ENCODE measurements around the gene ADAMTS20. TPM values are rescaled to one million over a fixed set of nuclear protein-coding genes. Genes with fewer than 3 reads are reported as not detected.
"Not testable (repeated sequence)": the region's sequence is repeated elsewhere in the genome, so short reads cannot be mapped to it uniquely, and the experiment has no call there.

ADAMTS20 gene
- total RNA-seq, 1 donor from 2014 or later = 2.1 TPM

GRCh38 chr12:43540470-43540869 is 11.5 kb downstream of the ADAMTS20 start:
- H3K27me3 Mint-ChIP-seq (ENCODE audit: low read depth) = peaks cover 9% of the 10 kb centered on the region
- no peak for TF ChIP-seq CTCF (IDR thresholded peaks at IDR 0.05; ENCODE audit: unreplicated experiment)
- peaks cover 12% of the 10 kb centered on the region for H3K9me3 Mint-ChIP-seq
- H3K4me3 Mint-ChIP-seq = no peak overlapping the region
- H3K4me1 Mint-ChIP-seq = peaks cover 4% of the 10 kb centered on the region
- no peak for DNase-seq (ENCODE audit: low spot score in 2 of 2, unreplicated experiment in 2 of 2)
- peak overlapping the region; percentile 23 for H3K27ac Mint-ChIP-seq
- H3K36me3 Mint-ChIP-seq = no peaks in the 10 kb centered on the region

GRCh38 chr12:43537675-43538074 is 14.3 kb downstream of the ADAMTS20 start:
- not testable (repeated sequence) for H3K36me3 Mint-ChIP-seq; H3K27me3 Mint-ChIP-seq (ENCODE audit: low read depth); H3K4me1 Mint-ChIP-seq; DNase-seq (ENCODE audit: low spot score in 2 of 2, unreplicated experiment in 2 of 2); H3K27ac Mint-ChIP-seq; H3K4me3 Mint-ChIP-seq
- peaks cover 12% of the 10 kb centered on the region for H3K9me3 Mint-ChIP-seq

- no peak overlapping the region for H3K27ac Mint-ChIP-seq
- DNase-seq (ENCODE audit: low spot score in 2 of 2, unreplicated experiment in 2 of 2) = no peak
- no peaks in the 10 kb centered on the region for H3K36me3 Mint-ChIP-seq
- TF ChIP-seq CTCF (IDR thresholded peaks at IDR 0.05; ENCODE audit: unreplicated experiment) = no peak
- H3K4me1 Mint-ChIP-seq = peaks cover 6% of the 10 kb centered on the region
- no peaks in the 10 kb centered on the region for H3K9me3 Mint-ChIP-seq
- no peaks in the 10 kb centered on the region for H3K27me3 Mint-ChIP-seq (ENCODE audit: low read depth)
- H3K4me3 Mint-ChIP-seq = no peak overlapping the region
Observed at GRCh38 chr12:43516045-43516444, 36.0 kb downstream of the ADAMTS20 start.

- Mint-ChIP-seq H3K27me3 (ENCODE audit: low read depth) (no peaks in the 10 kb centered on the region), H3K4me3 (no peak overlapping the region), H3K4me1 (peaks cover 3% of the 10 kb centered on the region), H3K9me3 (peaks cover 8% of the 10 kb centered on the region), H3K36me3 (no peaks in the 10 kb centered on the region), H3K27ac (no peak overlapping the region)
- peak; percentile 42 for TF ChIP-seq CTCF (IDR thresholded peaks at IDR 0.05; ENCODE audit: unreplicated experiment)
- no peak for DNase-seq (ENCODE audit: low spot score in 2 of 2, unreplicated experiment in 2 of 2)
Observed at GRCh38 chr12:43501703-43502102, 50.3 kb downstream of the ADAMTS20 start.

GRCh38 chr12:43493261-43493797 is 58.7 kb downstream of the ADAMTS20 start:
- no peak for TF ChIP-seq CTCF (IDR thresholded peaks at IDR 0.05; ENCODE audit: unreplicated experiment)
- no peak for DNase-seq (ENCODE audit: low spot score in 2 of 2, unreplicated experiment in 2 of 2)
- Mint-ChIP-seq H3K36me3 (no peaks in the 10 kb centered on the region), H3K27me3 (ENCODE audit: low read depth) (no peaks in the 10 kb centered on the region), H3K27ac (no peak overlapping the region), H3K4me3 (no peak overlapping the region), H3K4me1 (no peaks in the 10 kb centered on the region), H3K9me3 (no peaks in the 10 kb centered on the region)

- Mint-ChIP-seq H3K27me3 (ENCODE audit: low read depth) (no peaks in the 10 kb centered on the region), H3K4me3 (no peak overlapping the region)
- no peak for TF ChIP-seq CTCF (IDR thresholded peaks at IDR 0.05; ENCODE audit: unreplicated experiment)
Observed at GRCh38 chr12:43482311-43483085, 69.5 kb downstream of the ADAMTS20 start.

More at GRCh38 chr12:43482311-43483085, 69.5 kb downstream of the ADAMTS20 start:
- DNase-seq (ENCODE audit: low spot score in 2 of 2, unreplicated experiment in 2 of 2) = no peak
- peaks cover 2% of the 10 kb centered on the region for H3K36me3 Mint-ChIP-seq
- peaks cover 3% of the 10 kb centered on the region for H3K4me1 Mint-ChIP-seq
- H3K9me3 Mint-ChIP-seq = peaks cover 28% of the 10 kb centered on the region
- no peak overlapping the region for H3K27ac Mint-ChIP-seq
